Activated CD8-positive, alpha-beta memory T cell treated with anti-CD3 and anti-CD28 coated beads for 36 hours (primary cell): Measurements from ENCODE around the gene PGAP6. TPM values are rescaled to one million over a fixed set of nuclear protein-coding genes. Genes with fewer than 3 reads are reported as not detected.
"Not testable (repeated sequence)": the region's sequence is repeated elsewhere in the genome, so short reads cannot be mapped to it uniquely, and the experiment has no call there.

Experiments
- CTCF ChIA-PET: fragments of 350-600 bp; sonication (Branson Sonifier 250); formaldehyde crosslinking; loops from one replicate; lab custom pipeline; 2021; ENCODE audit warnings: antibody characterized with exemption; lab: Charles Lee
- POLR2A ChIA-PET: fragments of 350-600 bp; sonication (Branson Sonifier 250); formaldehyde crosslinking; loops from one replicate; lab custom pipeline; 2021; ENCODE audit warnings: antibody characterized with exemption; lab: Charles Lee
- total RNA-seq, 2 experiments: library from RNA; stranded (reverse); gene quantifications; one replicate each; pipeline ENCODE4 v1.2.3, GENCODE V29; 2021

PGAP6 gene
- total RNA-seq, 2 experiments from 2014 or later, result 33.9 to 36.9 TPM

- ChIA-PET POLR2A (no interaction called here), CTCF (interaction anchor here (0.6 to 2.4 kb wide), 14 partner anchors 33 to 295 kb away, joined by 3 to 12 read pairs (median 4); partner anchors contain the start of genes FAM234A and LUC7L)
Measured at GRCh38 chr16:361341-361871, 20.4 kb downstream of the PGAP6 start.

DNA sequence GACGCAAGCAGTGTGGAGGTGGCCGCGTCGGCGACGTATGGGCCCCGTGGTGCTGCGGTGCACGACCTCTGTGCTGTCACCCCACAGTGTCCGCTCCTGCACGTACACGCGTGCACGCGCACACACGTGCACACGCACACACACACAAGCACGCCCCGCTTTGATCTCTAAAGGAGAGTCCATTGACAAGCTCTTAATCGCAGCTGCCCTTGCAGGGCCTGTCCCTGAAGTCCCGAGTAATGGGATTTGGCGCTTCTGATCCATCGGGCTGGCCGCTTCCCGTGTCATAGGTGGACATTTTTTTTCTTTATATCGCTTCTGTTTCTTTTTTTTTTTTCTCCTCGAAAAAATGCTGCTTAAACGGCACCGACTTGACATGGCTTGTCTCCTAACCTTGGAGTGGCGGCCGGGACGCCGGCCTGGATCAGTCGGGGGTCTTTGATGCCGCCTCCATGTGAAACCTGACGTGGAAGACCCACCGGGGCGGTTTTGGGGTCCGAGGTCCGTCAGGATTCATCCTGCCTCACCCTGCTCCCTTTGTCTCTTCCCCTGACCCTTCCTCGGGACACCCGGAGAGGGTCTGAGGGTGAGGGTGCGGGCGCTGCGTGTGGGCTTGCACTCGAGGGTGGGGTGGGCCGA, 21.0 kb downstream of the PGAP6 start:
- CTCF ChIA-PET, result interaction anchor here (1.0 to 2.4 kb wide), 5 partner anchors 126 to 254 kb away, joined by 3 to 11 read pairs (median 4); partner anchors contain the start of gene FAM234A

DNA sequence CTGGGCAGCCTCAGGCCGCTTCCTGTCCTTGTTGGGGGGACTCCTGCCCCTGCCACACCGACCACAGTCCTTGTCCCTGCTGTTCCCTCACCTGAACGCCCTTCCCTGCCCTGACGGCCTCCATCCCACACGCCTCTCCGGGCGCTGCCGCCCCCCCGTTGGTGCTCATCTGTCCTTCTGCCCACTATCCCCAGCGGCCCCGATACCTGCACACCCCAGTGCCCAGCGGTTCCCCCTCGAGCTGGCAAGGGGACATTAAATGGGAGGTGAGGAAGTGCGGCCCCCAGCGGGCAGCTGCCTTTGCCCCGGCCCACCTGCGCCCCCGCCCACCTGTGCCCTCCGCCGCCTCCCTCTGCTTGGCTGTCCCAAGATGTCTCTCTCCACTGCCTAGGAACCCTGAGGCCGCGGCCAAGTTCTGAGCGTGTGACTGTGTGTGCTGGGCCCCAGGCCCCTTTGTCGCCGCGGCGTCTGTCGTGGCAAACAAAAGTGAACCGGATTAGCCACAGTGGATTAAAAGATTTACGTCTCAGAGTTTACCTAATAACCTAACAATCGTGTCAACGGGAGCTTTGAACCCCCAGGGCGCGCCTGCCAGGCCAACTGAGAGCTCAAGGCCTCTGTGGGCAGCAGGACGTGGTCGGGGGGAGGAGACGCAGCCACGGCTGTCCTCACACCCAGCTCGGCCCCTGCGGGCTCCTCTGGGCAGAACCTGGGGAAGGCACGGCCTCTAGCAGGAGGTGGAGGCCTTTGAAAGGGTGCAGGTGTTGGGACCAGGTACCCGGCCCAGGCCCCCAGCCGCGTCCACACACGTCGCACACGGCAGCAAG, 21.7 kb downstream of the PGAP6 start:
- POLR2A ChIA-PET, result no interaction called here
- CTCF ChIA-PET, result interaction anchor here (1.0 to 2.4 kb wide), 2 partner anchors 125 to 253 kb away, joined by 4 to 7 read pairs; partner anchors contain the start of gene FAM234A

More for the DNA sequence above, 21.0 kb downstream of the PGAP6 start:
- POLR2A ChIA-PET, result no interaction called here

- ChIA-PET CTCF (interaction anchor here (0.8 kb wide), 1 partner anchor 133 kb away, joined by 3 read pairs; no protein-coding TSS in a partner anchor), POLR2A (interaction anchor here (0.8 kb wide), 1 partner anchor 14 kb away, joined by 7 read pairs; no protein-coding TSS in a partner anchor)
Measured at GRCh38 chr16:359067-359763, 22.6 kb downstream of the PGAP6 start.

DNA sequence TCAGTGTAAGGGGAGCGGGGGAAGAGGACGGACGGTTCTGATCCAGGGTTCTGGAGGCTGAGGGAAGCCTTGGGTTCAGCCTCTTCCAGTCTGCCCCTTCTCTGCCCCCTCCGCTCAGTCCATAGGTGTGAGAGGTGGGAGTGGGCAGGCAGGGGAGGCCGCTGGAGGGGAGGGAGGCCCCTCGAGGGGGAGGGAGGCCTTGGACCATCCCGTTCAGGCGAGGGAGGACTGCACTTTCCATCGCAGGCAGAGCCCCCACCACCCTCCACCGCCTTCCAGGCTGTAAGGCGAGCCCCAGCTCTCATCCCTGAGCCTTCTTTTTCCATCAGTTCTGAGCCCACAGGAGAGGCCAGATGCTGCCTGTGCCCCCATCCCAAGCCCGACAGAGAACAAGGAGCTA, 25.0 kb downstream of the PGAP6 start:
- POLR2A ChIA-PET, result no interaction called here
- CTCF ChIA-PET, result interaction anchor here (1.2 kb wide), 1 partner anchor 175 kb away, joined by 3 read pairs; no protein-coding TSS in a partner anchor

DNA sequence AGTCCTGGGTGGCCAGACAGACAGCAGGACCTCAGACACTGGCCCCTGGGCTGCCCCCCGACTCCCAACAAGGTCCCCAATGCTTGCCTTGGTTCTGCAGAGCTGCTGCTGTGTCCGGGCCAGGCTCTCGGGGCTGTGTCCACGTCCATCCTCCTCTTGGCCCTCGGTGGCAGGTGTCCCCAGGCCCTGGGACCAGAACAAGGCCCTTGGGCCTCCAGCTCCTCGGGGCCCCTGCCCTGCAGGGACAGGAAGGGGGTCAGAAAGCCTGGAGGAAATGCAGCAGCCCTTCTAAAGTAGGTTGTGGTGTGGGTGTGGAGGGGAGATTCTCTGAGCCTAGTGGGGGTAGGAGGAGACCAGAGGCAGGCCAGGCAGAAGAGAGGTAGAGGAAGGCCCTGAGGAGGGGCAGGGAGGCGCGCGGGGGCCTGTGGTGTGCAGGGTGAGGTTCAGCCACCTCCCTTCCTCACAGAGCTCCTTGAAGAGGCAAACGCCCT, 26.8 kb downstream of the PGAP6 start:
- POLR2A ChIA-PET, result interaction anchor here (1.2 kb wide), 1 partner anchor 120 kb away, joined by 4 read pairs; the partner anchor contains the start of gene FAM234A
- CTCF ChIA-PET, result interaction anchor here (0.6 to 2.3 kb wide), 3 partner anchors 16 to 237 kb away, joined by 4 to 7 read pairs (median 7); partner anchors contain the start of gene MRPL28

DNA sequence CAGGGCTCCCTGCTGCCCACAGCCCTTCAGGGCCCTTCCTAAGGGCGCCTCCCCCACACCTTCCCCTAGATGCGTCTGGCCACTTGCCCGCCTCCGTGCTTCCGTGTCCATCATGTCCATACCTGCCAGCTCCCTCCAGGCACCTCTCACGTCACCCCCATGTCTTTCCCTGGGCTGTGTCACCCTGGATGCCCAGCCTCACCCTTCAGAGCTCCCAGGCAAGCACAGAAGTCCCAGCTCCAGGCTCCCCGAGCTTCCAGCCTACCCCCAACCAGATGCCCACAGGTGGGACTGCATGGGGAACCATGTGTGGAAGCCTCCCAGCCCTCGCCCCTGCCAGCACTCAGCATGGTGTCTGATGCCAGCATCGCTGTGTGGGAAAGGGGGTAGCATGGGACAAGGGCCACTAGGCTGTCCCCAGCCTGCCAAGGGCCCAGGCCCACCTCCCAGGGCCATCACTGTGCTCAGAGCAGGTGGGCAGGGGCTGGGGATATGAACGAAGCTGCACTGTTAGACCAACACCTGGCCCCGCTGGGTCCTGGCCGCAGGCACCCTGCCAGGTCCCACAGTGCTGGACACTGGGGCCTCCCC, 27.4 kb downstream of the PGAP6 start:
- POLR2A ChIA-PET, result interaction anchor here (1.2 kb wide), 1 partner anchor 120 kb away, joined by 4 read pairs; the partner anchor contains the start of gene FAM234A
- CTCF ChIA-PET, result interaction anchor here (1.7 to 2.3 kb wide), 2 partner anchors 17 to 237 kb away, joined by 7 read pairs; partner anchors contain the start of gene MRPL28

DNA sequence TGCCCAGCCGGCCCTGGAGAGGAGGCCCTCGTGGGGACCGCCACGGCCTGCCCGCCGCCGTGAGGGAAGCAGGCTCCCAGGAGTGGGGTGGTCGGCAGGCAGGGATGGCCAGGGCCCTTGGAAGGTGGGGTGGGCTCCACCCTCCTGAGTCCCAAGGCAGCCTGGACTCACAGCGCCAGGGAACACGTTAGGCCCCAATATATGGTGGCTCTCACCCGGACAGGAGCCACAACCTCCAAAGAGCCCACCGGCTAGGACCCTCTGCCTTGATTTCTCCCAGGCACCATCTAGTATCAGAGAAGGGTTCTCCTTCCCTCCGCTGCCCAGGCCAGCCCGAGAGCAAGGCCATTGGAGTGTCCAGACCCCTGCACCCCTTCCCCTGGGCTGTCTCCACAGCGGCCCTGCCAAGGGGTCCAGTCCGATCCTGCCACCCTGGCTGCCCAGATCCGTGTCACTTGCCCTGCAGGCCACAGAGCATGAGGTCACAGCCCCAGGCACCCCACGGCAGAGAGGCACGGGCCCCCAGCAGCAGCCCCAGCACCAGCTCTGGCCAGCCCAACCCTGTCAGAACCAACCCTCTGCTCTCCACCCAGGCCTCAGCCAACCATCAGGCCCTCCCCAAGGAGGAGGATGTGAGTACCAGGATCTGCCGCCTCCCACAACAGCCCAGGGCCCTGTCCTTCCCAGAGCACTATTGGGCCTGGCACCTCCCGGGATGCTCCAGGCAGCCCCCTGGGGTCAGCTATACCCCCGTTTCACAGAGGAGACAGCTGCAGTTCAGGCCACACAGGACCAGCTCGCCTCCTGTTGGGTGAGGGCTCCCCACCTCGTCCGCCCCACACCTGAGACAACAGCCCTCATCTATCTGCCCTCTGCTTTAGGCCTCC, 28.1 kb downstream of the PGAP6 start:
- POLR2A ChIA-PET, result interaction anchor here (1.0 to 2.8 kb wide), 2 partner anchors 15 to 119 kb away, joined by 3 to 18 read pairs; partner anchors contain the start of gene FAM234A
- CTCF ChIA-PET, result interaction anchor here (1.7 to 2.3 kb wide), 2 partner anchors 17 to 236 kb away, joined by 7 read pairs; partner anchors contain the start of gene MRPL28

DNA sequence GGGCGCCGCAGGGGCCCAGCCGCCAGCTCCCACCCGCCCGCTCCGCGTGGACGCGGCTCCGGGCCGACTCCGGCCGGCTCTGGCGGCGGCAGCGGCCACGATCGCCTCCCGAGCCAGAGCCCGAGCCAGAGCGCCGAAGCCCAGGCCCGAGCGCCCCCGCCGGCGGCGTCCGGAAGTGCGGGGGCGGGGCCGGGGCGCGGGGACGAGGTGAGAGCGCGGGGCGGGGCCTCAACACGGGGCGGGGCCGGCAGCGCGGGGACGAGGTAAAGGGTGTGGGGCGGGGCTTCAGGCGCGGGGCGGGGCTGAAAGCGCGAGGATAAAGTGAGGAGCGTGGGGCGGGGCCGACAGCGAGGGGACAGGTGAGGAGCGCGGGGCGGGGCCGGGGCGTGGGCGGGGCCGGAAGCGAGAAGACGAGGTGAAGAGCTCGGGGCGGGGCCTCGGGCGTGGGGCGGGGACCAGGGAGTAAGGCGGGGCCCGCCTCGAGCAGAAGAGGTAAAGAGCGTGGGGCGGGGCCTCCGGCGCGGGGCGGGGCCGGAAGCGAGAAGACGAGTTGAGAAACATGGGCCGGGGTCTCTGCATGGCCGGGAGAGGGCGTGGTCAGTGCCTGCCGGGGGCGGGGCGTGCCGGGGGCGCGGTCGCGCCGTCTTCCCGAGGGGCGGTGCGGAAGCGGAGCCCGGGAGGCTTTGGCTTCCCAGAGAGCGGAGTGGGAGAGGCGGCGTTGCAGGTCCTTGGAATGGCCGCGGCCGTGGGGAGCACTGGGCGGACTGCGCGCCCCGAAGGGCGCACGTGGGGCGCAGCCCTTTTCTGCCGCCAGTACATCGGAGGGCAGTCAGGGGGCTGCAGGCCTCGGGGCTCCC, 29.0 kb downstream of the PGAP6 start, which contains the start of gene AXIN1:
Gene AXIN1 (minus strand): TSS at position 177 of the 857 bp plus-strand sequence. CDS start 5,698 bp downstream, outside the sequence.
- CTCF ChIA-PET, result no interaction called here
- POLR2A ChIA-PET, result interaction anchor here (1.0 to 2.8 kb wide), 2 partner anchors 16 to 118 kb away, joined by 3 to 18 read pairs; partner anchors contain the start of gene FAM234A

GRCh38 chr16:351804-352520, 29.8 kb downstream of the PGAP6 start:
- ChIA-PET POLR2A (interaction anchor here (0.6 to 2.8 kb wide), 4 partner anchors 17 to 213 kb away, joined by 3 to 18 read pairs (median 4); partner anchors contain the start of gene FAM234A), CTCF (interaction anchor here (0.6 to 0.9 kb wide), 2 partner anchors 27 to 148 kb away, joined by 3 to 4 read pairs; no protein-coding TSS in a partner anchor)

DNA sequence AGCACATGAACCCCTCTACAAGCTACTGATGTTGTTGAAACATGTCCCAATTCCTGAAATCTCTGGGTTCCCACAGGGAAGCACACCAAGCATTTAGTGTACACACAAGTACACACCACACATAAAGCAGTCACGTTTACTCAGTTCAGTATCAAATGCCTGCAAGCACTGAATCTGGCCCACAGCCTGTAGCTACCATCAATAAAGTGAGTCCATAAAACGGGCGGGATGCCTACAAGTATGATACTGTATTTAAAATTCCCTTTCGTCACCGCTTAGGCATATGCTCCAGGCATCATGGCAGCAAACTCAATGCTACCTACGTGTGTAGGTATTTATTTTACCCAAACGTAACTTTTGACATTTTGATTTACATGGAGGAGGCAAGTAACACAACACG, 31.6 kb downstream of the PGAP6 start:
- ChIA-PET POLR2A (interaction anchor here (0.8 to 2.0 kb wide), 2 partner anchors 115 to 123 kb away, joined by 4 to 6 read pairs; partner anchors contain the start of gene FAM234A), CTCF (interaction anchor here (2.0 kb wide), 1 partner anchor 12 kb away, joined by 9 read pairs; no protein-coding TSS in a partner anchor)

- POLR2A ChIA-PET, result interaction anchor here (0.6 to 2.0 kb wide), 2 partner anchors 69 to 114 kb away, joined by 3 to 6 read pairs; partner anchors contain the start of gene FAM234A
Measured at GRCh38 chr16:349211-349610, 32.6 kb downstream of the PGAP6 start.

DNA sequence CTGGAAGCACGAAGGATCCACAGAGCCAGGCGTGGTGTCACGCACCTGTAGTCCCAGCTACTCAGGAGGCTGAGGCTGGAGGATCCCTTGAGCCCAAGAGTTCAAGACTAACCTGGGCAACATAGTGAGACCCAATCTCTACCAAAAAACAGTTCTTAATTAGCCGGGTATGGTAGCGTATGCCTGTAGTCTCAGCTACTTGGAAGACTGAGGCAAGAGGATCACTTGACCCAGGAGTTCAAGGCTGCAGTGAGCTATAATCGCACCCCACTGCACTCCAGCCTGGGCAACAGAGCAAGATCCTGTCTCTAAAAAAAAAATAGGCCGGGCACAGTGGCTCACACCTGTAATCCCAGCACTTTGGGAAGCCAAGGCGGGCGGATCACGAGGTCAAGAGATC, 33.3 kb downstream of the PGAP6 start:
- CTCF ChIA-PET, result not testable (repeated sequence)
- POLR2A ChIA-PET, result interaction anchor here (2.0 kb wide), 1 partner anchor 114 kb away, joined by 6 read pairs; the partner anchor contains the start of gene FAM234A

More at GRCh38 chr16:349211-349610, 32.6 kb downstream of the PGAP6 start:
- CTCF ChIA-PET, result interaction anchor here (0.9 to 2.0 kb wide), 2 partner anchors 13 to 114 kb away, joined by 3 to 9 read pairs; no protein-coding TSS in a partner anchor

GRCh38 chr16:347203-347602, 34.6 kb downstream of the PGAP6 start:
- ChIA-PET CTCF (no interaction called here), POLR2A (interaction anchor here (1.2 kb wide), 1 partner anchor 10 kb away, joined by 4 read pairs; no protein-coding TSS in a partner anchor)
